SK-N-MC (cell line): ENCODE data around the gene SVOPL.

Experiments used
- DNase-seq: peaks from one replicate; pipeline ENCODE4 v3.0.0-alpha.2; 2011; ENCODE audit warnings: low read depth, low spot score
- H3K27ac ChIP-seq: fragments of 200-600 bp; sonication (generic); 2 replicates; pipeline ENCODE4 v1.5.1; 2016; ENCODE audit warnings: mixed run types
- H3K36me3 ChIP-seq: fragments of 200-600 bp; sonication (generic); 2 replicates; pipeline ENCODE4 v1.6.1; 2017; ENCODE audit warnings: antibody characterized with exemption, low read length, mixed read lengths; ENCODE audit not compliant: insufficient read depth
- H3K4me3 ChIP-seq: fragments of 200-600 bp; sonication (generic); 2 replicates; pipeline ENCODE4 v1.5.1; 2016
- H3K9ac ChIP-seq: fragments of 200-600 bp; sonication (generic); 2 replicates; pipeline ENCODE4 v1.8.0; 2017; ENCODE audit warnings: mixed run types, mixed read lengths; ENCODE audit not compliant: insufficient read length
- H3K9me3 ChIP-seq: fragments of 200-600 bp; sonication (generic); 2 replicates; pipeline ENCODE4 v1.6.1; 2017; ENCODE audit warnings: low read depth, mild to moderate bottlenecking, antibody characterized with exemption, low read length, moderate library complexity, mixed read lengths
- EZH2 ChIP-seq: fragments of 200-600 bp; sonication (generic); IDR thresholded peaks from one replicate; pipeline ENCODE4 v1.6.1; 2017; ENCODE audit warnings: antibody characterized with exemption
- FOXP2 ChIP-seq: optimal IDR thresholded peaks from 2 replicates; pipeline ENCODE3; 2011; ENCODE audit warnings: mild to moderate bottlenecking, moderate library complexity; ENCODE audit not compliant: insufficient read depth; ENCODE audit errors: extremely low read length, control extremely low read depth
- POLR2AphosphoS5 ChIP-seq: IDR thresholded peaks from 2 replicates; pipeline ENCODE4 v1.6.1; 2012; ENCODE audit warnings: mild to moderate bottlenecking, low read depth, low read length, borderline replicate concordance

SVOPL gene

DNA sequence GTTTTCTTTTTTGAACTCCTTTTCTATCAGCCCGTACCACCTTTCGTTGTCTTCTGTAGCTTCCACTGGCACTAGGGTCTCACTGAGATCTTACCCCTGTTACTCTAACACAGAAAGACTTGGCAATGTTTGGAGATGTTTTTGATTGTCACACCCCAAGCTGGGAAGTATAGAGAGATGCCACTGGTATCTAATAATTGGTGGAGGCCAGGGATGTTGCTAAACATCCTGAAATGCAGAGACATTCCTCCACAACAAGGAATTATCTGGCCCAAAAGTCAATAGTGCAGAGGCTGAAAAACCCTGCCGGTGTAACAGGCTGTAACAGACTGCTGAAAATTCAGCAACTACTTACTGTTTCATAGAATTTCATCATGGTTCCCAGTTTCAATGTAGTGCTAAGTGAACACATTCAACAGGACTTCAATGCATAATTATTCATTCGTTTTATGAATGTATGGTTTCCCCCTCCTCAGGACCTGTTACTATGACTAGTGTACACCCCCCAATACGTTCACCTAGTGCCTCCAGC lies 125.2 kb downstream of the SVOPL start:
- DNase-seq = no peak
- H3K9me3 ChIP-seq = no peaks in the 10 kb centered on the region
- TF ChIP-seq POLR2AphosphoS5 (no peak), EZH2 (no peak), FOXP2 (no peak)
- no peak overlapping the region for H3K27ac ChIP-seq
- no peak overlapping the region for H3K4me3 ChIP-seq
- peaks cover 37% of the 10 kb centered on the region for H3K36me3 ChIP-seq
- no peak overlapping the region for H3K9ac ChIP-seq

GRCh38 chr7:138573741-138574140 lies 127.4 kb downstream of the SVOPL start:
- no peak for TF ChIP-seq EZH2
- TF ChIP-seq POLR2AphosphoS5 = no peak
- no peak for TF ChIP-seq FOXP2
- Histone ChIP-seq H3K9ac (no peak overlapping the region), H3K36me3 (peaks cover 44% of the 10 kb centered on the region), H3K9me3 (no peaks in the 10 kb centered on the region), H3K4me3 (no peak overlapping the region), H3K27ac (no peak overlapping the region)
- no peak for DNase-seq

- TF ChIP-seq POLR2AphosphoS5 (no peak), EZH2 (no peak), FOXP2 (no peak)
- Histone ChIP-seq H3K27ac (no peak overlapping the region), H3K9ac (no peak overlapping the region), H3K36me3 (peaks cover 54% of the 10 kb centered on the region), H3K4me3 (no peak overlapping the region), H3K9me3 (0 out of 2 replicates have a peak, but pooled peaks cover 3% of the 10 kb centered on the region)
- DNase-seq = no peak
These were observed 130.4 kb downstream of the SVOPL start for GRCh38 chr7:138570715-138571114.

DNA sequence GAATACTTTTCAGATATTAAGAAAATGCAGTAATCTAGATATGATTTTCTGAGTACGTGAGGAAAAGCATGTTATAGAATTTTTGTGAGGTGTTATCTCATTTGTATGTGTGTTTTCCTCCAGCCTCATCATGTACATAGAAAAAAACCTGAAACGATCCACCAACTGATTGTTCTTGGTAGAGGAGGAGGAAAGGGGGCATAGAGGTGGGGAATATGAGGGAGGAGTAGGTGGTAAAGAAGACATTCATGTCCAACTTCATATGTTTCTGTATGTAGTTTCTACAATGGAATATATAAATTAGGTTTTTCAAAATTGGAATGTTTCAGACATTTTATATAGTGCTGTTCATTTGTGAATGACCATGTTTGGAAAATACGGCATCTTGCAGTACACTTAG lies 131.7 kb downstream of the SVOPL start:
- no peak overlapping the region for H3K9ac ChIP-seq
- no peak for DNase-seq
- no peak overlapping the region for H3K4me3 ChIP-seq
- peaks cover 67% of the 10 kb centered on the region for H3K36me3 ChIP-seq
- H3K9me3 ChIP-seq = 0 out of 2 replicates have a peak, but pooled peaks cover 6% of the 10 kb centered on the region
- TF ChIP-seq EZH2 = no peak
- no peak for TF ChIP-seq POLR2AphosphoS5
- no peak for TF ChIP-seq FOXP2
- H3K27ac ChIP-seq = no peak overlapping the region

GRCh38 chr7:138568655-138569054 lies 132.5 kb downstream of the SVOPL start:
- no peak for DNase-seq
- Histone ChIP-seq H3K4me3 (no peak overlapping the region), H3K9me3 (0 out of 2 replicates have a peak, but pooled peaks cover 6% of the 10 kb centered on the region), H3K36me3 (peaks cover 69% of the 10 kb centered on the region), H3K9ac (no peak overlapping the region), H3K27ac (no peak overlapping the region)
- TF ChIP-seq FOXP2 = no peak

DNA sequence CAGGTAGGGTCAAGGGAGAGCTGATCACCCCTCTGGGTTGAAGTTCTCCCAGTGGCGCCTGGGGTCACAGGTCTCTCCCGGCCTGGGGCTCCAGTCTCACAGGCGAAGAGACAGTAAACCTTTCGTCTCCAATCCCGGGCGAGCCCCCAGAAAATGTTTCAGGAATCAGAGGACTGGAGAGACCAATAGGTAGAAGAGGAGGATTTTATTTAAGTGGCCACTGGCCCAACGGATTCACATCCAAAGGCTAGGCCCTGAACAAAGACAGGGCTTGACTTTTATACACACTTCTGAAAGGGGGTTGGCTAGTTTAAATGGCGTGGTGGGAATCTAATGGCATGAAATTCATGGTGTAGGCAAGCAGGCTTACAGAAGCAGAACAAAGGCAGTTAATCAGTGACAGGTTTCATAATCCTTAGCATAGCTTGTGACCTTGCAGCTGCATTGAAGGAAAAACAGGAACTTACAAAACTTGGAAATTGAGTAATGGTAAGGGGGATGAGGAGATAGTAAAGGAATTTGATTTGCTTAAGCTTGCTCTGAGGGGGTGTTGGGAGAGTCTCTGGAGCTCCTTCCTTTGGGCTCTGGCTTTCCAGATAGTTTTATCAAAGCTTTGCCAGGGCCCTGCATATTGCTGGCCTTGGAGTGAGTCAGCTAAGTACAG lies 135.6 kb downstream of the SVOPL start:
- no peak for TF ChIP-seq FOXP2
- TF ChIP-seq POLR2AphosphoS5 = no peak
- TF ChIP-seq EZH2 = no peak
- H3K27ac ChIP-seq = no peak overlapping the region
- 0 out of 2 replicates have a peak, but pooled peaks cover 6% of the 10 kb centered on the region for H3K9me3 ChIP-seq
- no peak overlapping the region for H3K9ac ChIP-seq
- H3K36me3 ChIP-seq = peaks cover 65% of the 10 kb centered on the region
- no peak overlapping the region for H3K4me3 ChIP-seq
- no peak for DNase-seq

GRCh38 chr7:138565071-138565450 lies 136.1 kb downstream of the SVOPL start:
- no peak overlapping the region for H3K9ac ChIP-seq
- no peak for DNase-seq
- no peak overlapping the region for H3K27ac ChIP-seq
- H3K36me3 ChIP-seq = peaks cover 64% of the 10 kb centered on the region
- 0 out of 2 replicates have a peak, but pooled peaks cover 6% of the 10 kb centered on the region for H3K9me3 ChIP-seq
- no peak overlapping the region for H3K4me3 ChIP-seq
- TF ChIP-seq FOXP2 = no peak
- no peak for TF ChIP-seq EZH2
- no peak for TF ChIP-seq POLR2AphosphoS5

DNA sequence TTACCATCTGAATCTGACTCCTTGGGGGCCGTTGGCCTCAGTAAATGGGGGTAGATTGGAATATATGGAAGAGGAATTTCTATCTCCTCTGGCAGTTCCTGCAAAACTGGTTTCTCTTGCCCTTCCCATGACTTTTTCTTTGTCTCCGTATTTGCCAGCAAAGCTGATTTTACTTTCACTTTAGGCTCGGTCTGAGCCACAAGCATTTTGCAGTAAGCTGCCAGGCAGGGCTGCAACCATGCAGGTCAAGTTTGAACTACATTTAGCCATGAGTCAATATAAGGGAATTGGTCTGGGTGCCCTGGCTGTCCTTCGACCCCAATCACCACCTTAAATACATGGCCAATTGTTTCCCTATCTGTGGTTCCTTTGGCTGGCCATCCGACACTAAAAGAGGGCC lies 136.8 kb downstream of the SVOPL start:
- TF ChIP-seq FOXP2 (no peak), POLR2AphosphoS5 (no peak), EZH2 (no peak)
- Histone ChIP-seq H3K9ac (no peak overlapping the region), H3K36me3 (peaks cover 63% of the 10 kb centered on the region), H3K4me3 (no peak overlapping the region), H3K9me3 (0 out of 2 replicates have a peak, but pooled peaks cover 6% of the 10 kb centered on the region), H3K27ac (no peak overlapping the region)
- no peak for DNase-seq
